NCI-H1436 (cell line): ENCODE results near the gene PGD.

Experiments used
- DNase-seq: peaks from one replicate; lab custom pipeline; 2025; lab: John Stamatoyannopoulos, UW

PGD gene

DNA sequence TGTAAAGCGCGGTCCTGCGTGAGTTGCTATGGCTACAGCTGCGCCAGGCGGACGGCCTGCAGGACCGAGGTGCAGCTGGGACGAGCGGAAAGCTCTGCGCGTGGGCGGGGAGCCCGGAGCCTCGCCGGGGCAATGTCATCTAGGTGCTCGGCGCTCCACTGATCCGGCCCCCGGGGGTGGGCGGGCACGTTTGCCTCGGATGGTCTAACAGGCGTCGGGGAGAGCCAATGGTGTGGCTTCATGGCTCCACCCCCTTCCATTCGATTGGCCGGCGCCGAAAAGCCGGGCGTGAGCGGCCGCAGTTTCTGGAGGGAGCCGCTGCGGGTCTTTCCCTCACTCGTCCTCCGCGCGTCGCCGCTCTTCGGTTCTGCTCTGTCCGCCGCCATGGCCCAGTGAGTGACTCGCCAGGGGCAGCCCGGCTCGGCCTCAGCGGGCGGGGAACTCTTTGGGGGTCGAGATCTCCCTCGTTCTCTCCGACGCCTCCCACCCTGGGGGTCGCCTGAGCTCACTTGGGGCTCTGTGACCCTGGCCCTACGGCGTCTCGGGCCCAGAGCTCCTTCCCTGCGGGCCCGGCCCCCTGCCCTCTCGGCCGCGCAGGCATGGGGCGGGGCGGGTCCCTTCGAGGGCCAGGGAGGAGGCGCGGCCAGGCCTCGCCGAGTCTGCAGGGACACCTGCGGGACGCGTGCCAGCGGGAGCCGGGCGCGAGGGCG is at the start of gene PGD:
TSS of gene PGD (plus strand) at position 331 of the 710 bp plus-strand sequence. CDS start at position 385, 54 bp downstream.
- DNase-seq = peak; percentile 97

DNA sequence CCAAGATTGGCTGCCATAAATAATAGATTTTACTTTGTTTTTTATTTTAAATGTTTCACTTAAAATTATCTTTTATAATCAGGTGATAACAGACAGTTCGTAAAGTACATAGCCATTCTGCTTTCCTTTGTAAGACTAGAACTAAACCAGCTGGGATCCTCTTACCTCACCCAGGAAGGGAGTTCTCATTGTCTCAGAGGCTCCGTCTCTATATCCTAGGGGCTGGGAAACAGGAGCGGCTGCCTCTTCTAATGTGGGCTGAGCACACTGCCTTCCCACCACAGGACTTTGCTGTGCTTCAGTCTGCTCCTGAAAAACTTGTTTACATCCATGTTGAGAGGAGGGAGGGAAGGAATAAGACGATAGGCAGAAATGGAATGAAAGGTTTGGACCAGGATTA is 45.6 kb upstream of the PGD start:
- DNase-seq = no peak

DNA sequence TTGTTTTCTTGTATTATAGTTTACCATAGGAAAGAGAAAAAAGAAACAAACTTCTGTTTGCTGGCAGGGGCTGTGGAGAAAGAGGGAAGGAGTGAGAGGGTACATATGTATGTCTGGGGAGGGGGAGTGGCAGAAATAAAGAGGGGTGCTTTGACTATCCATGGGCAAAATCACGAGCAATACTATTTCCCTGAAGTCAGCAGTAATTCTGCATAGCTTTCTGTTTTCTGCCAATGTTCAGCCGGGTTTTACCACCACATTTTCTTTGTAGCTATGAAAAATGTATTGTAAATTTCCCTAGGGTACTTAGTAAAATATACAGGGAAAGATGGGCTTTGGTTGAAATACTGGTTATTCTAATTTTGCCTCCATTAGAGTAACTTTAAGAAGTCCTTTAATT is 45.2 kb upstream of the PGD start:
- no peak for DNase-seq

DNA sequence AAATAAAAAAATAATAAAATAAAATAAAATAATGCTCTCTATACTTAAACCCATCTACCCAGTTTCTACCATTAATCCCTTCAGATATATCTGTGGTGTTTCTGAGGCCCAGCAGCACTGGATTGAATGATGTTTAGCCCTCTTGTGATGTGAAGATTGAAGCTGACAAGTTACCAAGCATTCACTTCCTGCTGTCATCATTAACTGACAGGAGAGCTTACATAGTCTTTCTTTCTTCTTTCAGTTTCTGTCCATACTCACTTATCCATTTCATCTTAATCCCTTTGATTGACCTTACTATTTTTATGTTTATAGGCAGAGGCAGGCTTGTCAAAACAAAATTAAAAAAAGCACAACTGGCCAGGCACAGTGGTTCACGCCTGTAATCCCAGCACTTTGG is 38.8 kb upstream of the PGD start:
- DNase-seq = no peak

DNA sequence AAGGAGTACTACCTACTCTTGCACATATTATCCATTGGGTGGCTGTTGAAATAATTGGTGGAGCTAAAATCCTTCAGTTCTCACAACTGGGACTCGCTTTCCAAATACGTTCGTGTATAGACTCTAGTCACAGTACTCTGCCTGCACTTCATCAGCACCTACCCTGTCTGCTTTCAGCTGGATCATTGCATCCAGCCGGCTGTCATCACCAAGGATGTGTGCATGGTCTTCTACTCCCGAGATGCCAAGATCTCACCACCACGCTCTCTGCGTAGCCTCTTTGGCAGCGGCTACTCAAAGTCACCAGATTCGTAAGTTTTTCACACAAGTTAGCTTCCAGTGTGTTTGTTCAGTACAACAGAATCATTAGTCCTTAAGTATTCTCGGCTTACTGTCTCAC is 37.3 kb upstream of the PGD start:
- no peak for DNase-seq

DNA sequence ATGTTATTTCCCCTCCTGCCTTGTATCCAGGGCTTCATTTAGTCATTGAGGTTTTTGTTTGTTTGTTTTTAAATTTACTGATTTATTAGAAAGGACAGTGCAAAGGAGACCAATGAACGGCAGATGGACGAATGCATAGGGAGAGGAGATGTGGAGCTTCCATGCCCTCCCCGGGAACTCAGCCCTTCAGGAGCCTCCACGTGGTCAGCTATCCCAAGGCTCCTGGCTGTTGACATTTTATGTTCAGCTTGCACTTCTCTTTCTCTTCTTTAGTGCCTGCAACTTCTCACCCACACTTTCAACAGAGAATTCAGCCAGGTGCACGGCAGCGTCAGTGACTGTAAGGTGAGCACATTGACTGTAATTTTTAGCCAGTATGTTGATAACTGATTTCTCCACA is 30.7 kb upstream of the PGD start:
- no peak for DNase-seq

DNA sequence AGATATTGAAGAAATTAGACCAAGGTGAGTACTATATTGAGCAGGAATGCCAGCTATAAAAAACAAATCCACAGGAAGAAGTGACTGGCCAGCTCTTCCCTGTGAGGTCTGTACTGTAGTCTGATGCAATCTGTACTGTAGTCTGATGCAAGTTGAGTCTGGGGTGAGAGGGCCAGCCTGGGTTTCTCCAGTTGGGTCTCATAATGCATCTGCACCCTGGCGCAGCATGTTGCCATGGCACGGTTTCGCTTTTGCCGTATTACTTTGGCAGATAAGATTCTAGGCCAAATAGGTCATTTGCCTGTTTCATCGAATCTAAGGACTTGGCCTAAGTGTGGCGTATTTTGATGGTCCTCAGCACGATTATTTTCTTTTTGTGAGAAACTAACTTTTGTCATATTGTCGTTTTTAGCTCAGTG is 24.4 kb upstream of the PGD start:
- DNase-seq = no peak

DNA sequence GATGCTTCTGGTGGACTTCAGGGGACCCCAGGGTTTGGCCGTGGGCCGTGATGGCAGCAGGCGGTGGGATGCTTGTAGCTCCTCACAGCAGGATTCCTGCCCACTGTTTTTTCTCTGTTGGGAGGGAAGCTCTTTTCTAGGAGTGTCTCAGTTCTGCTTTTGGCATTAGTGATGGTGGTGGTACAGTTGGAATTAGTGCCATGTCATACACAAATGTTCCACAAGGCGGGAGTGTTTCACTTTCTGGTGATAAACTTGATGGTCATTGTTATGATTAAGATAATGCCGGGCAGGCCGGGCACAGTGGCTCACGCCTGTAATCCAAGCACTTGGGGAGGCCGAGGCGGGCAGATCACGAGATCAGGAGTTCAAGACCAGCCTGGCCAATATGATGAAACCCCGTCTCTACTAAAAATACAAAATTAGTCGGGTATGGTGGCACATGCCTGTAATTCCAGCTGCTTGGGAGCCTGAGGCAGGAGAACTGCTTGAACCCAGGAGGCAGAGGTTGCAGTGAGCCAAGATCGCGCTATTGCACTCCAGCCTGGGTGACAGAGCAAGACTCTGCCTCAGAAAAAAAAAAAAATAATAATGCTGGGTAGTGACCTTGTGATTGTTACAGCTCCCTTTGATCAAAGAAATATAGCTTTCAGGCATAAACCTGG is 21.4 kb upstream of the PGD start:
- DNase-seq = peak; percentile 18

DNA sequence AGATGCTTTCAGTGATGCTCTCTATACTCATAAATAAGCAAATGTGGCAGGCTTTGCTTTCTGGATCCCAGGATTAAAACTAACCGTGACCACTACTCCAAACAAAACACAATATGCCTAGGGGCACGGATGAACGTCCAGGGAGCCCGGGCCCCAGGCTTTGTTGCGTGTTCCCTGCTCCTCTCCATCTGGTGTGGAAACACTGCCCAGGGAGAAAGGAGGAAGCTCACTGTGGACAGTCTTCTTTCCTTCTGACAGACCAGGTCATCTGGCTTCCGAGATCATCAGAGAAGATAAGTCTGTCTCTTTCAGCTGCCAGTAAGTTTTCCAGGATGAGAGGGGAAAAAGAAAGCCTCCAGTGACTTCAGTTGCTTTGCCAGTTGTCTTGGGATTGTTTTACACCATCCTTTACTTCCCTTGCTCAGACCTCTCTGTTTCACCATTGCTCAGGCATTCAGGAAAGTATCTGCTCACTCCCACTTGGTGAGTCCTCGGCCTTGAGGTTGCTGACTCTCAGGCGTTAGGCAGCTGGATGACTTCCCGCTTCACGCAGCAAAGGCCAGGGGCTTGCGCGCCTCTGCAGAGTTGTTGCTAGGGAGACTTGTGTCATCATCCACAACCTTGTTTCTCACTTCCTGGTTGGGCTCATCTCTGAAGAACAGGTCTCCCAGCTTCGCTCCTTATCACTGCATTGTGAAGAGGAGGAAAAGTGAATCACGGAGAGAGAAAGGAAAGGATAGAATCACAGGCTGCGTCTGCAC is 20.6 kb upstream of the PGD start:
- DNase-seq = no peak

DNA sequence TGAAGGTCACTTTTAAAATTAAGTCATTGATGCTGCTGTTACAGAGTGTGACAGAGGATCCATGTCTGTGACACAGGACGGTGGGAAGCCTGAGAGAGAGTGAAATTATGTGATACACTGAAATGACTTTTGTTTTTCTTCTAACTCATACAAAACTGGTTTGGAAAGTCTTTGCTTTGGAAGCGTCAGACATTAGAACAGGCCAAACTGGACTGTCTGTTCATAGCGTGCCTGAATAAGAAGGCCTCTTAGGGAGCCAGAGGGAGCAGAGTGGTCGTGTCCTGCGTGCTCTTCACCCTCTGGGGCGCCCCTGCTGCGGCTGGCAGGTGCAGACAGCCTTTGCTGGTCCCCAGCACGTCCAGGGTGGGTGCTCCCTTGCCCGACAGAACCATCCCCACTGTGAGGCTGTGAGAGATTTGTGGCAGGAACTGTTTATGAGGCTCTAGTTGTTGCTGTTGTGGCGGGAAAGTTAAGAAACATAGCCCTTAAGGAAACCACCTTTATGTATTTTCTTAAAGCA is 19.7 kb upstream of the PGD start:
- no peak for DNase-seq

DNA sequence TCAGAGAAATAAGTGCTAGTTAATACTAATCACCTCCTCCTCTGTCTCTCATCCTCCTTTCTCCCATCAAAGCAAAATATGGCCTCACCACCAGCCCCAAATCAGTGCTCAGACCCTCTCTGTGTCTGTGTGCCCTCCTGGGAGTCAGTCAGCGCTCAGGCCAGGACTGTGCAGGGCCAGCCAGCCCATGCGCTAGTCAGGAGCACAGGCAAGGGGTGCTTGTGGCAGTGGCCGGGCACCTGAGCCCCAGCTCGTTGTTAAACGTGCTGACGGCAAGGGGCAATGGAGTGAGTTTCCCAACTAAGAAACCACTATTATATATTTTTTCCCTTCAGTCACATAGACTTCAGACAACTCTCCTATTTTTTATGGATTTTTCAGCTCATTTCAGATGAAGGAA is 19.2 kb upstream of the PGD start:
- no peak for DNase-seq

DNA sequence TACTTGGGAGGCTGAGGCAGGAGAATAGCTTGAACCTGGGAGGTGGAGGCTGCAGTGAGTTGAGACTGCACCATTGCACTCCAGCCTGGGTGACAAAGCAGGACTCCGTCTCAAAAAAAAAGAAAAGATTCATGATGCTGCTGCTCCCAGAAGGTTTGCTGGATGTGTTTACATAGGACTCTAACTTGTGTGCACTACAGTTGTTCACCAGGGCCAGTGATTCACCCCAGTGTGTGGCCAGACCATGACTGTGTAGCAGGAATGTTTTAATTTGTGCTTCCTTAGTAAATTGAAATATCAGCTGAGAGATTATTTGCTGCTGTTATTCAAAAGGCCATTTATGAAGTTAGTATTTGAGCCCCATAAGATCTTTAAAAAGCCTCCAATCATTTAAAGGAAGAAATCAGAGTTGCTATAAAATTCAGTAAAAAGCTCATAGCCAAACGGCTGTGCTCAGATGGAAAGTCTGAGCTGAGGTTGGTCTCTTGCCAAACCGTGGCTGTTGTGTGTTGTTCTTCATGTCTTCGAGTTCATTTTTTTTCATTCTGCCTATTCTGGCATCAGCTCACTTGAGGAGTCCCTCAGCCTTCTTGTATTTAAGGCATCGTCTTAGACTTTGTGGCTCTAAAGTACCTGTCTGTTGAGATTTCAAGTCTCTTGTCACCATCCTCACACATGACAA is 18.1 kb upstream of the PGD start:
- no peak for DNase-seq

DNA sequence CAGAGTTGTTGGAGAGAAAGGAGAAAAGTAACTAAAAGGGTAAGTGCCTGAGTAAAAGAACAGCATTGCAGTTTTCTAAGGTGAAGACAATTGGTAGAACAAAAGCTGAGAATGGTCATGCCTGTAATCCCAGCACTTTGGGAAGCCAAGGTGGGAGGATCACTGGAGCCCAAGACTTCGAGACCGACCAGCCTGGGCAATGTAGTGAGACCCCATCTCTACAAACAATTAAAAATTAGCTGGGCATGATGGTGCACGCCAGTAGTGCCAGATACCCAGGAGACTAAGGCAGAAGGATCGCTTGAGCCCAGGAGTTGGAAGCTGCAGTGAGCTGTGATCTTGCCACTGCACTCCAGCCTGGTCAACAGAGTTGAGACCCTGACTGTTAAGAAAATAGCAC is 15.2 kb upstream of the PGD start:
- DNase-seq = no peak

DNA sequence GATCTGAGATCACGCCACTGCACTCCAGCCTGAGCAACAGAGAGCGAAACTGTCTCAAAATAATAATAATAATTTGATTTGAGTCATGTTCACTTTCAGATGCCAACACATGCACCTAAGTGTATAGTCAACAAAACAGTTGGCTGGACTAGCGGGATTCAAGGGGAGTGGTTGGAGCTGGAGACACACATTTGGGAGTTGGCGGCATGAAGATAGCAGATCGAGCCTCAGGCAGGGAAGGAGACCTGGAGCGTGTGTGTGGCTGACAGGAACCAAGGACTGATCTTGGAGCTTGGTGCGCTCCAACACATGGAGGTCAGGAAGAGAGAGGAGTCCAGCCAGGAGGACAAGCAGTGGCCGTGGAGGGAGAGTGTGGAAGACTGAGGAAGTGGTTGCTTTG is 14.6 kb upstream of the PGD start:
- no peak for DNase-seq

DNA sequence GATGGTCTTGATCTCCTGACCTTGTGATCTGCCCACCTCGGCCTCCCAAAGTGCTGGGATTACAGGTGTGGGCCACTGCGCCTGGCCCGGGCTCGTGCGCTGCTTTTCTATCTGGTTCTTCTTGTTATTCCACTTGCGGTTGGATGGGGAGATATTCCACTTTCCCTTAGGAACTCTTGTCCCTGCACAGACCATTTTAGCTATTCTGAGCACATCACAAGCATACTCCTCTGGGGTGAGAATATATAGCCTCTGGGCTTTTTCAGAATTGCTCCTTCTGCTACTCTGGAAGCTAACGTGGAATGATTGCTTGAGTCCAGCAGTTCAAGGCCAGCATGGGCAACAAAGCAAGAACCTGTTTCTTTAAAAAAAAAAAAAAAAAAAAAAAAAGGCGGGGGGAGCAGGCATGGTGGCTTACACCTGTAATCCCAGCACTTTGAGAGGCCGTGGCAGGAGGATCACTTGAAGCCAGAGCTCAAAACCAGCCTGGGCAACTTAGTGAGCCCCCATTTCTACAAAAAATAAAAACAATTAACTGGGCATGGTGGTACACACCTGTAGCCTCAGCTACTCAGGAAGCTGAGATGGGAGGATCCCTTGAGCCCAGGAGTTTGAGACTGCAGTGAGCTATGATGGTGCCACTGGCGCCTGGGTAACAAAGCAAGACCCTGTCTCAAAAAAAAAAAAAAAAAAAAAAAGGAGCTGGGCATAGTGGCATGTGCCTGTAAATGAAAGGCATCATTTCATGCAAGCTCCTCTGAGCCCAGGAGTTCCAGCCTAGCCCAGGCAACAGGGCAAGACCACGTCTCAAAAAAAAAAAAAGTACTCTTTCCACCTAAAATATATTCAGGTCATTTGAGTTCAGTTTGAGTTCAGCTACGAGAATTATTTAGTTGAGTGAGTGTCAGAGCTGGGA is 11.8 kb upstream of the PGD start:
- DNase-seq = no peak

DNA sequence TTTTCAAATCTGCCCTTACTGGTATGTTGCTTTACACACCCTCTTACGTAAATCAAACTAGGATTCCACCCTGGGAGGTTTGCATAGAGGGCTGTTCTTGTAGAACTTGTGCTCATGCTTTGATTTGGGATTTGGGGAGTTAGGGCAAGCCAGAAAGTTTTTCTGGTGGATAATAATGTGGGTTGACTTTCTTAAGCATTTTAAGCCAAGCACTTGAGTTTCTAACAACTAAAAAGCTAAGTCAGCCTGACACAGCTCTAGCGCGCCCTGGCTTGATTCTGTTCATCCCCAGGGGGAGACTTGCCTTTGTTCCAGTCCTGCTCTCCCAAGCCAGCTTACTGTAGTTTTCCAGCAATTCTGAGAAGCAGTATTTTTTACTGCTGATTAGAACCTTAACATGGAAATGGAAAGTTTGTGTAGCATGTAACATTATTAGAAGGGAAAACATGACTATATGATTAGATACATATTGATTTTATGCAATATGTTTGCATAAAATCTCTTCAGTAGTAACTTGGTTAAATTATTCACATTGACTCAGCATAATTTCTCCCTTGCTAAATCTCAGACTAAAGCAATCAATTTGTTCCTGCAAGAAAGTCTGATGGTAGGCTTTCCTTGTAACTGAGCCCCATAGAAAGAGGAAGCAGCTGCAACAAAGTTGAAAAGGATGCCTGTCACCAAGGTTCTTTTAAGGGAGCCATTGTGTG is 11.0 kb upstream of the PGD start:
- peak; percentile 43 for DNase-seq

DNA sequence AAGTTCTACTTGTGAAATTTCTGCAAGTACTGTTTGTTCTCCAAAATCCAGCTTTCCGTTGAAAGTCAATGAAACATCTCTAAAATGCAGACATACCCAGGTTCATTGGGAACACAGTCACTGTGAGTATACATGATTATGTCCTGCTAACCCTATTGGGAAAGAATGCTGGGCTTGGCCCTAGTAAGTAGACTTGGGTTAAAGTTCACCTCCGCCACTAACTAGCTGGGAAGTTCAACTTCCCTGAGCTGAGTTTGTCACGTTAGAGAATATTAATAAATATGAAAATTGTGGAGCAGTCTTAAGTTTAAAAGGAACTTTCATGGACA is 10.5 kb upstream of the PGD start:
- DNase-seq = no peak

DNA sequence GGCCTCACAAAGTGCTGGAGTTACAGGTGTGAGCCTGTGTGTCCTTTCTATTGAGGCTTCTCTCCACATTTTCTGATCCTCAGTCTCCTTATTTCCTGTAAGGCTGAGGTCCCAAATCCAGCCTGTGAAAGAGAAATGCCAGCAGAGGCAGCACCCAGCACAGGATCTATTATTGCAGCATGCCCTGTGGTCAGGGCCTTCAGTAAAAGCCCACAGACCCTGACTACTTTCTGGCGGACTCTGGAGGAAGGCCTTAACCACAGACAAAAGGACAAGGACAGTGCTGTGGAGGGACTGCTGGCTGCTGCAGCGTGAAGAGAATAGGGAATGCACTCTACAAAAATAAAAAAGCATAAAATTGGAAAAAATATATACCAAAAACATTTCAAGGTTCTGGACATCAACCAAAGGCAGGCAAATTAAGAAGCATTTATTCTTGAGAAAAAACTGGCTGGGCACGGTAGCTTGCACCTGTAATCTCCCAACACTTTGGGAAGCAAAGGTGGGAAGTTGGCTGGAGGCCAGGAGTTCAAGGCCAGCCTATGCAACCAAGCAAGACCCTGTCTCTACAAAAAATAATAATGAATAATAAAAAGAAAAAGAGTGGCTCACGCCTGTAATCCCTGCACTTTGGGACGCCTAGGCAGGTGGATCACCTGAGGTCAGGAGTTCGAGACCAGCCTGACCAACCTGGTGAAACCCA is 9.4 kb upstream of the PGD start:
- no peak for DNase-seq

DNA sequence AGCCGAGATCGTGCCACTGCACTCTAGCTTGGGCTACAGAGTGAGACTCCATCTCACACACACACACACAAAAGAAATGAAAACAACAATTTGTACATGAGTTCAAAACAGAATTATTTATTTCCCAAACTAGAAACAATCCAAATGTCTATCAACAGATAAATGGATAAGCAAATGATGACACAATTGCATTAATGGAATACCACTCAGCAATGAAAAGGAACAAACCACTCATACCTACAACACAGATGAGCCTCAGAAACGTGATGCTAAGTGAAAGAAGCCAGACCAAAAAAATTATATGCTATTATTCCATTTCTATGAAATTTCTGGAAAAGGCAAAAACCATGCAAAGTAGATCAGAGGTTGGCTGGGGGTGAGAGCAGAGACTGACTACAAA is 2.0 kb upstream of the PGD start:
- no peak for DNase-seq

DNA sequence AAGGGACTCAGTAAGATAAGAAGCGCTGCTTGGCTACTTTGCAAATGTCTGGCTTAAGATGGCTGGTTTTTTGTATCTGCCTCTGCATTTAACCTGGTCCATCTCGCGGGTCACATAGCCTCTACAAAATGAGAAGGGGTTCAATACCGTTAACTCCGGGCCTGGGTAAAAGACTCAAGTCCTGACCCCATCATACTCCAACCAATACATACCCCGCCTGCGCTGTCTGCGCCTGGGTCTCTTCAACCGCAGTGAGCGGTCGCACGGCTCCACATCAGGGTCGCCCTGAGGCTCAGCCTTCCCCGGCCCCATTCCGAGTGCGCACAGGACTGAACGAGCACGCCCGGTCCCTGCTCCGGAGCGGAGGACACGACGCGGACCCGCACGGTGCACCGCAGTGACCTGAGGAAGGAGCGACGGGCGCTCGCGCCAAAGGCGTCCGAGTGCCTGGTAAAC is 558 bp upstream of the PGD start:
- DNase-seq = no peak
